GM06990 (cell line): ENCODE measurements around the gene DNAJC5.
A peak's percentile ranks its signal among the peaks of the same experiment; 100 is the strongest.
"Not testable (repeated sequence)": the region's sequence is repeated elsewhere in the genome, so short reads cannot be mapped to it uniquely, and the experiment has no call there.

ENCODE experiments used
- DNase-seq: peaks from one replicate; pipeline ENCODE4 v3.0.0-alpha.2; 2011; ENCODE audit not compliant: insufficient read length; ENCODE audit errors: extremely low read depth
- H3K27me3 ChIP-seq: replicated peaks from 2 replicates; pipeline ENCODE4 v1.6.0; 2011; ENCODE audit warnings: low read length; ENCODE audit not compliant: control insufficient read depth, insufficient read depth
- H3K36me3 ChIP-seq: 2 replicates; pipeline ENCODE4 v1.5.1; 2011; ENCODE audit warnings: low read length; ENCODE audit not compliant: control insufficient read depth, insufficient read depth
- H3K4me3 ChIP-seq: replicated peaks from 2 replicates; pipeline ENCODE4 v1.5.1; 2011; ENCODE audit warnings: low read depth, mild to moderate bottlenecking, control low read depth, low read length
- CTCF ChIP-seq: IDR thresholded peaks from 2 replicates; pipeline ENCODE4 v1.5.1; 2011; ENCODE audit warnings: low read length, control low read depth, mild to moderate bottlenecking, inconsistent platforms; ENCODE audit not compliant: insufficient read depth, poor library complexity, severe bottlenecking

The DNAJC5 gene

GRCh38 chr20:63968136-63968927 lies 73.4 kb downstream of the DNAJC5 start:
- no peak for TF ChIP-seq CTCF
- Histone ChIP-seq H3K4me3 (peak overlapping the region; percentile 74), H3K36me3 (peaks cover 22% of the 10 kb centered on the region), H3K27me3 (no peaks in the 10 kb centered on the region)
- peak; percentile 9 for DNase-seq

- Histone ChIP-seq H3K36me3 (peaks cover 18% of the 10 kb centered on the region), H3K27me3 (no peaks in the 10 kb centered on the region), H3K4me3 (peak overlapping the region; percentile 74)
- DNase-seq = peak; percentile 25
- no peak for TF ChIP-seq CTCF
Measured at GRCh38 chr20:63968928-63969760, 74.2 kb downstream of the DNAJC5 start.

DNA sequence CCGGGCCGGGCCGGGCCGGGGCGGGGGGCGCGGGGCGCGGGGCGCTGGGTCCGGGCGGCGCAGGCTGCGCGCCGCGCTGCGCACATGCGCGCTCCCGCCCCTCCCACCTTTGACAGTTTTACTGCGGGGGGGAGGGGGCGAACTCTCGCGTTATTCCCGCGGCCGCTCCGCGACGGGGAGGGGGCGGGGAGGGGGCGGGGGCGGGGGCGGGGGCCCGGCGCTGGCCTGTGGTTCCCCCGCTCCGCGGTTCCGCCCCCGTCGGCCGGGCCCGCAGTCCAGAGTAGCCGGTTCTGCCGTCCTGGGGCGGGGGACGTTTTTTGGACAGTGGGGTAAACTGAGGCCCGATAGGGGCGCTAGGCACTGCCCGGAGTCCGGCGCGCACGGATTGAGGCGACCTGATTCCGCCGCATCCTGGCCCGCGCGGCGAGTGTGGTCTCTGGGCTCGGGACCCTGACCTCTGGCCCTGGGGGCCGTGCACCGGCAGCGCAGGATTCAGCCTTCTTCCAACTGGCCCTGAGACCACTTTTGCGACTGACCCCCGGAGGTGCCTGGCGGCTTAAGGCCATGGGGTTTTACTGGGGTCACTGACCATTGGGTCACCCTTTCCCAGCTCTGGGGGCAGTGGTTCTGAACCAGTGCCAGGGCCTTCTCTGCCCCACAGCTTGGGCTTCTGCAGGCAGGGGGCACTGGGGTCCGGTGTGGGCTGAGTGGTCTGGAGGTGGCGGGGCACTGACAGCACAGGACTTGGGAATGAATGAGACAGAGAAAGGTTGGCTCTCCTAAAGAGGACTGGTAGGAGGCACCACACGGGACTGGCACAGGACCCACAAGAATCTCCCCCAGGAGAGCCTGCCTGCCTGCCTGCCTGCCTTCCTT lies 75.2 kb downstream of the DNAJC5 start, which contains the start of gene ZNF512B:
Gene ZNF512B (minus strand): TSS at position 93 of the 876 bp plus-strand sequence. CDS start 1,980 bp downstream, outside the sequence.
- Histone ChIP-seq H3K27me3 (no peaks in the 10 kb centered on the region), H3K36me3 (peaks cover 26% of the 10 kb centered on the region), H3K4me3 (peak within 1 kb of the TSS; percentile 74)
- no peak for TF ChIP-seq CTCF
- peak; percentile 65 for DNase-seq

DNA sequence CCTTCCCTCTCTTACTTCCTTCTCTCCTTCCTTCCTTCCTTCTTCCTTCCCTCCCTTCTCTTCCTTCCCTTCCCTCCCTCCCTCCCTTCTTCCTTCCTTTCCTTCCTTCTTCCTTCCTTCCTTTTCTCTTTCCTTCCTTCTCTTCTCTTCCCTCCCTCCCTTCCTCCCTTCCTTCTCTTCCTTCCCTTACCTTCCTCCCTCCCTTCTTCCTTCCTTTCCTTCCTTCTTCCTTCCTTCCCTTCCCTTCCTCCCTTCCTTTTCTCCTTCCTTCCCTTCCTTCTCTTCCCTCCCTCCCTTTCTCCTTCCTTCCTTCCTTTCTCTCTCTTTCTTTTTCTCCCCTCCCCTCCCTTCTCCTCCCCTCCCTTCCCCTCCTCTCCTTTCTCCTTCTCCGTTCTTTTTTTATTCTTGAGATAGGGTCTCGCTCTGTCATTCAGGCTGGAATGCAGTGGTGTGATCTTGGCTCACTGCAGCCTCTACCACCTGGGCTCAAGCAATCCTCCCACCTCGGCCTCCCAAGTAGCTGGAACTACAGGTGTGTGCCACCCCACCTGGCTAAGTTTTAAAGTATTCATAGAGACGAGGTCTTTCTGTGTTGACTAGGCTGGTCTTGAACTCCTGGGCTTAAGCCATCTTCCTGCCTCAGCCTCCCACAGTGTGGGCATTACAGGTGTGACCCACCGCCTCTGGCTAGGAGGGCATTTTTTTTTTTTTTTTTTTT lies 75.9 kb downstream of the DNAJC5 start:
- DNase-seq = no peak
- H3K27me3 ChIP-seq = no peaks in the 10 kb centered on the region
- no peak overlapping the region for H3K4me3 ChIP-seq
- TF ChIP-seq CTCF = no peak
- peaks cover 31% of the 10 kb centered on the region for H3K36me3 ChIP-seq

- H3K27me3 ChIP-seq, H3K4me3 ChIP-seq, DNase-seq: not testable (repeated sequence)
- H3K36me3 ChIP-seq = peaks cover 29% of the 10 kb centered on the region
Measured at GRCh38 chr20:63971960-63972311, 77.0 kb downstream of the DNAJC5 start.
